HEK293 (cell line): ENCODE data around the gene GPR4.
A peak's percentile ranks its signal among the peaks of the same experiment; 100 is the strongest.

Experiments used
- GLIS1 ChIP-seq: fragments of 450-650 bp; formaldehyde crosslinking; IDR thresholded peaks from 2 replicates; pipeline ENCODE4 v1.5.1; 2016; ENCODE audit warnings: missing biosample characterization, missing genetic modification characterization
- KLF1 ChIP-seq: fragments of 450-650 bp; formaldehyde crosslinking; IDR thresholded peaks from 2 replicates; pipeline ENCODE4 v1.5.1; 2016; ENCODE audit warnings: missing biosample characterization, missing genetic modification characterization
- OSR2 ChIP-seq: fragments of 450-650 bp; formaldehyde crosslinking; IDR thresholded peaks from 2 replicates; pipeline ENCODE4 v1.5.1; 2016; ENCODE audit warnings: missing biosample characterization, missing genetic modification characterization
- TCF7L2 ChIP-seq: IDR thresholded peaks from 2 replicates; pipeline ENCODE4 v1.6.1; 2011; ENCODE audit warnings: low read depth, mild to moderate bottlenecking, inconsistent platforms, low read length, moderate library complexity, borderline replicate concordance
- ZBTB48 ChIP-seq: fragments of 450-650 bp; formaldehyde crosslinking; IDR thresholded peaks from 2 replicates; pipeline ENCODE4 v1.5.1; 2016; ENCODE audit warnings: missing biosample characterization, missing genetic modification characterization
- ZFHX2 ChIP-seq: fragments of 450-650 bp; formaldehyde crosslinking; conservative IDR thresholded peaks from 2 replicates; pipeline ENCODE4 v1.5.1; 2016; ENCODE audit warnings: missing biosample characterization, missing genetic modification characterization
- ZNF138 ChIP-seq: fragments of 450-650 bp; formaldehyde crosslinking; IDR thresholded peaks from 2 replicates; pipeline ENCODE4 v1.5.1; 2016; ENCODE audit warnings: missing biosample characterization, missing genetic modification characterization, borderline replicate concordance
- ZNF175 ChIP-seq: fragments of 450-650 bp; formaldehyde crosslinking; IDR thresholded peaks from 2 replicates; pipeline ENCODE4 v1.5.1; 2016; ENCODE audit warnings: missing biosample characterization, missing genetic modification characterization
- ZNF202 ChIP-seq: fragments of 450-650 bp; formaldehyde crosslinking; IDR thresholded peaks from 2 replicates; pipeline ENCODE4 v1.5.1; 2016; ENCODE audit warnings: missing biosample characterization, missing genetic modification characterization, borderline replicate concordance
- ZNF354C ChIP-seq: fragments of 450-650 bp; formaldehyde crosslinking; IDR thresholded peaks from 2 replicates; pipeline ENCODE4 v1.5.1; 2016; ENCODE audit warnings: missing biosample characterization, missing genetic modification characterization, low read depth, borderline replicate concordance
- ZNF366 ChIP-seq: fragments of 450-650 bp; formaldehyde crosslinking; conservative IDR thresholded peaks from 2 replicates; pipeline ENCODE4 v1.5.1; 2016; ENCODE audit warnings: missing biosample characterization, missing genetic modification characterization
- ZNF404 ChIP-seq: fragments of 450-650 bp; formaldehyde crosslinking; IDR thresholded peaks from 2 replicates; pipeline ENCODE4 v1.5.1; 2017; ENCODE audit warnings: missing biosample characterization, missing genetic modification characterization
- ZNF530 ChIP-seq: fragments of 450-650 bp; formaldehyde crosslinking; IDR thresholded peaks from 2 replicates; pipeline ENCODE4 v1.5.1; 2016; ENCODE audit warnings: low read depth, missing biosample characterization, missing genetic modification characterization
- ZNF670 ChIP-seq: fragments of 450-650 bp; formaldehyde crosslinking; IDR thresholded peaks from 2 replicates; pipeline ENCODE4 v1.5.1; 2016; ENCODE audit warnings: missing biosample characterization, missing genetic modification characterization, low read depth
- ZNF777 ChIP-seq: fragments of 450-650 bp; formaldehyde crosslinking; IDR thresholded peaks from 2 replicates; pipeline ENCODE4 v1.5.1; 2017; ENCODE audit warnings: missing biosample characterization, missing genetic modification characterization, borderline replicate concordance
- ZNF830 ChIP-seq: fragments of 450-650 bp; IDR thresholded peaks from 2 replicates; pipeline ENCODE4 v1.5.0; 2018; ENCODE audit warnings: missing biosample characterization, missing genetic modification characterization, low read depth, mild to moderate bottlenecking, moderate library complexity
- ZNF837 ChIP-seq: fragments of 450-650 bp; formaldehyde crosslinking; IDR thresholded peaks from 2 replicates; pipeline ENCODE4 v1.5.1; 2016; ENCODE audit warnings: missing biosample characterization, missing genetic modification characterization
- TF ChIP-seq, protein P1 (sequence below): fragments of 450-650 bp; formaldehyde crosslinking; IDR thresholded peaks from 2 replicates; pipeline ENCODE4 v1.5.1; 2016; ENCODE audit warnings: missing biosample characterization, missing genetic modification characterization
- TF ChIP-seq, protein P2 (sequence below): fragments of 450-650 bp; formaldehyde crosslinking; IDR thresholded peaks from 2 replicates; pipeline ENCODE4 v1.5.1; 2016; ENCODE audit warnings: missing biosample characterization, missing genetic modification characterization
- TF ChIP-seq, protein P3 (sequence below): fragments of 450-650 bp; formaldehyde crosslinking; optimal IDR thresholded peaks from 2 replicates; pipeline ENCODE3; 2016; ENCODE audit warnings: missing biosample characterization, mild to moderate bottlenecking, missing genetic modification characterization
- TF ChIP-seq, protein P4 (sequence below): IDR thresholded peaks from 2 replicates; pipeline ENCODE4 v1.6.1; 2011; ENCODE audit warnings: mild to moderate bottlenecking, low read depth, low read length, borderline replicate concordance
- TF ChIP-seq, protein P5 (sequence below): fragments of 450-650 bp; formaldehyde crosslinking; IDR thresholded peaks from 2 replicates; pipeline ENCODE4 v1.5.1; 2016; ENCODE audit warnings: missing biosample characterization, missing genetic modification characterization
- TF ChIP-seq, protein P6 (sequence below): fragments of 450-650 bp; formaldehyde crosslinking; IDR thresholded peaks from 2 replicates; pipeline ENCODE4 v1.5.1; 2016; ENCODE audit warnings: missing biosample characterization, missing genetic modification characterization
- TF ChIP-seq, protein P7 (sequence below): fragments of 450-650 bp; formaldehyde crosslinking; IDR thresholded peaks from 2 replicates; pipeline ENCODE4 v1.5.1; 2016; ENCODE audit warnings: missing biosample characterization, missing genetic modification characterization
- TF ChIP-seq, protein P8 (sequence below): fragments of 450-650 bp; formaldehyde crosslinking; IDR thresholded peaks from 2 replicates; pipeline ENCODE4 v1.5.1; 2016; ENCODE audit warnings: missing biosample characterization, missing genetic modification characterization
- TF ChIP-seq, protein P9 (sequence below): fragments of 450-650 bp; formaldehyde crosslinking; IDR thresholded peaks from 2 replicates; pipeline ENCODE4 v1.5.1; 2016; ENCODE audit warnings: missing biosample characterization, missing genetic modification characterization

Gene GPR4

DNA sequence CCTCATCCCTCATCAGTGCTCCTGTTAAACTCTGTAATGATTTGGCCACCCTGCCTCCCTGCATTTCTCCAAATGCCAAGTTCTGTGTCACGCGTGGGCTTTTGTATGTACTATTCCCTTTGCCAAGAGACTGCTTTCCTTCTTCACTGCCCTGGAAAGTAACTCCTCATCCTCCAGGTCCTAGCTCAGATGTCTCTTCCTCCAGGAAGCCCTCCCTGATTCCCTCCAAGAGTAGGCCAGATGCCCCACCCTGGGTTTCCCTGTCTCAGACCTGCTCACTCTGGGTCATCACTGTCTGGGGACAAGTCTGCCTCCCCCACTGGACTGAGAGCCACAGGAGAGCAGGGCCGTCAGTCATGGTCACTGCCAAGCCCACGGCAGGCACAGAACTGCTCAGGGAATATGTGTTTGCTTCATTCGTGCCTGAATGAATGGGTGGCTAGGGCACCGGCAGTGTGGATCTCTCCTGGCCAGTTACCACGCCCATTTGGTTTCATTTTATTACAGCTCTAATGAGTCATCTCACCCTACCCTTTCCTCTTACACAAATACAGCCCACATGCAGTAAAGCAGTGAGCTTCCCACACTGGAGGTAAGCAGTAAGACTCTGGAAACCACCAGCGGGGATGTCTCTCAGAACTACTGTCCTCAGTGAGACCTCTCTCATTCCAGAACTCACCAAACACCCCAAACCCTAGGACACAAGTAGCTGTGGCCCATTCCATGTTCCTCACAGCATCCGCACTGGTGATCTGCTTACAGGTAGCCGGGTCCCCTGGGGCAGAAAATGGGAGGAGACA is 12.1 kb upstream of the GPR4 start (continued):
- TF ChIP-seq KLF1 (tag by site-specific recombination): peak; percentile 76
- TF ChIP-seq OSR2 (tag by site-specific recombination): peak; percentile 64; the same call in 1 of the 2 replicates
- TF ChIP-seq, protein P1, sequence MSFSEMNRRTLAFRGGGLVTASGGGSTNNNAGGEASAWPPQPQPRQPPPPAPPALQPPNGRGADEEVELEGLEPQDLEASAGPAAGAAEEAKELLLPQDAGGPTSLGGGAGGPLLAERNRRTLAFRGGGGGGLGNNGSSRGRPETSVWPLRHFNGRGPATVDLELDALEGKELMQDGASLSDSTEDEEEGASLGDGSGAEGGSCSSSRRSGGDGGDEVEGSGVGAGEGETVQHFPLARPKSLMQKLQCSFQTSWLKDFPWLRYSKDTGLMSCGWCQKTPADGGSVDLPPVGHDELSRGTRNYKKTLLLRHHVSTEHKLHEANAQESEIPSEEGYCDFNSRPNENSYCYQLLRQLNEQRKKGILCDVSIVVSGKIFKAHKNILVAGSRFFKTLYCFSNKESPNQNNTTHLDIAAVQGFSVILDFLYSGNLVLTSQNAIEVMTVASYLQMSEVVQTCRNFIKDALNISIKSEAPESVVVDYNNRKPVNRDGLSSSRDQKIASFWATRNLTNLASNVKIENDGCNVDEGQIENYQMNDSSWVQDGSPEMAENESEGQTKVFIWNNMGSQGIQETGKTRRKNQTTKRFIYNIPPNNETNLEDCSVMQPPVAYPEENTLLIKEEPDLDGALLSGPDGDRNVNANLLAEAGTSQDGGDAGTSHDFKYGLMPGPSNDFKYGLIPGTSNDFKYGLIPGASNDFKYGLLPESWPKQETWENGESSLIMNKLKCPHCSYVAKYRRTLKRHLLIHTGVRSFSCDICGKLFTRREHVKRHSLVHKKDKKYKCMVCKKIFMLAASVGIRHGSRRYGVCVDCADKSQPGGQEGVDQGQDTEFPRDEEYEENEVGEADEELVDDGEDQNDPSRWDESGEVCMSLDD (tag by site-specific recombination): no peak
- TF ChIP-seq, protein P2, sequence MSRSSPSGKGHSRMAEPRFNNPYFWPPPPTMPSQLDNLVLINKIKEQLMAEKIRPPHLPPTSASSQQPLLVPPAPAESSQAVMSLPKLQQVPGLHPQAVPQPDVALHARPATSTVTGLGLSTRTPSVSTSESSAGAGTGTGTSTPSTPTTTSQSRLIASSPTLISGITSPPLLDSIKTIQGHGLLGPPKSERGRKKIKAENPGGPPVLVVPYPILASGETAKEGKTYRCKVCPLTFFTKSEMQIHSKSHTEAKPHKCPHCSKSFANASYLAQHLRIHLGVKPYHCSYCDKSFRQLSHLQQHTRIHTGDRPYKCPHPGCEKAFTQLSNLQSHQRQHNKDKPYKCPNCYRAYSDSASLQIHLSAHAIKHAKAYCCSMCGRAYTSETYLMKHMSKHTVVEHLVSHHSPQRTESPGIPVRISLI (tag by site-specific recombination): no peak
- TF ChIP-seq, protein P3, sequence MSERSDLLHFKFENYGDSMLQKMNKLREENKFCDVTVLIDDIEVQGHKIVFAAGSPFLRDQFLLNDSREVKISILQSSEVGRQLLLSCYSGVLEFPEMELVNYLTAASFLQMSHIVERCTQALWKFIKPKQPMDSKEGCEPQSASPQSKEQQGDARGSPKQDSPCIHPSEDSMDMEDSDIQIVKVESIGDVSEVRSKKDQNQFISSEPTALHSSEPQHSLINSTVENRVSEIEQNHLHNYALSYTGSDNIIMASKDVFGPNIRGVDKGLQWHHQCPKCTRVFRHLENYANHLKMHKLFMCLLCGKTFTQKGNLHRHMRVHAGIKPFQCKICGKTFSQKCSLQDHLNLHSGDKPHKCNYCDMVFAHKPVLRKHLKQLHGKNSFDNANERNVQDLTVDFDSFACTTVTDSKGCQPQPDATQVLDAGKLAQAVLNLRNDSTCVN (tag by site-specific recombination): no peak
- no peak for TF ChIP-seq ZNF202 (tag by site-specific recombination)
- no peak for TF ChIP-seq ZNF777 (tag by site-specific recombination)
- TF ChIP-seq, protein P4, sequence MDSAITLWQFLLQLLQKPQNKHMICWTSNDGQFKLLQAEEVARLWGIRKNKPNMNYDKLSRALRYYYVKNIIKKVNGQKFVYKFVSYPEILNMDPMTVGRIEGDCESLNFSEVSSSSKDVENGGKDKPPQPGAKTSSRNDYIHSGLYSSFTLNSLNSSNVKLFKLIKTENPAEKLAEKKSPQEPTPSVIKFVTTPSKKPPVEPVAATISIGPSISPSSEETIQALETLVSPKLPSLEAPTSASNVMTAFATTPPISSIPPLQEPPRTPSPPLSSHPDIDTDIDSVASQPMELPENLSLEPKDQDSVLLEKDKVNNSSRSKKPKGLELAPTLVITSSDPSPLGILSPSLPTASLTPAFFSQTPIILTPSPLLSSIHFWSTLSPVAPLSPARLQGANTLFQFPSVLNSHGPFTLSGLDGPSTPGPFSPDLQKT: no peak
- TF ChIP-seq ZFHX2: peak; percentile 89
- no peak for TF ChIP-seq ZNF830 (tag by site-specific recombination)
- peak; percentile 67 for TF ChIP-seq ZBTB48
- TF ChIP-seq ZNF354C: no peak
- no peak for TF ChIP-seq ZNF670 (tag by site-specific recombination)
- no peak for TF ChIP-seq ZNF404
- TF ChIP-seq, protein P5, sequence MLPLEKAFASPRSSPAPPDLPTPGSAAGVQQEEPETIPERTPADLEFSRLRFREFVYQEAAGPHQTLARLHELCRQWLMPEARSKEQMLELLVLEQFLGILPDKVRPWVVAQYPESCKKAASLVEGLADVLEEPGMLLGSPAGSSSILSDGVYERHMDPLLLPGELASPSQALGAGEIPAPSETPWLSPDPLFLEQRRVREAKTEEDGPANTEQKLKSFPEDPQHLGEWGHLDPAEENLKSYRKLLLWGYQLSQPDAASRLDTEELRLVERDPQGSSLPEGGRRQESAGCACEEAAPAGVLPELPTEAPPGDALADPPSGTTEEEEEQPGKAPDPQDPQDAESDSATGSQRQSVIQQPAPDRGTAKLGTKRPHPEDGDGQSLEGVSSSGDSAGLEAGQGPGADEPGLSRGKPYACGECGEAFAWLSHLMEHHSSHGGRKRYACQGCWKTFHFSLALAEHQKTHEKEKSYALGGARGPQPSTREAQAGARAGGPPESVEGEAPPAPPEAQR (tag by site-specific recombination): no peak
- TF ChIP-seq, protein P6, sequence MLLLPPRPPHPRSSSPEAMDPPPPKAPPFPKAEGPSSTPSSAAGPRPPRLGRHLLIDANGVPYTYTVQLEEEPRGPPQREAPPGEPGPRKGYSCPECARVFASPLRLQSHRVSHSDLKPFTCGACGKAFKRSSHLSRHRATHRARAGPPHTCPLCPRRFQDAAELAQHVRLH: no peak
- TF ChIP-seq ZNF138 (tag by site-specific recombination): no peak
- peak; percentile 76 for TF ChIP-seq GLIS1 (tag by site-specific recombination)
- TF ChIP-seq, protein P7, sequence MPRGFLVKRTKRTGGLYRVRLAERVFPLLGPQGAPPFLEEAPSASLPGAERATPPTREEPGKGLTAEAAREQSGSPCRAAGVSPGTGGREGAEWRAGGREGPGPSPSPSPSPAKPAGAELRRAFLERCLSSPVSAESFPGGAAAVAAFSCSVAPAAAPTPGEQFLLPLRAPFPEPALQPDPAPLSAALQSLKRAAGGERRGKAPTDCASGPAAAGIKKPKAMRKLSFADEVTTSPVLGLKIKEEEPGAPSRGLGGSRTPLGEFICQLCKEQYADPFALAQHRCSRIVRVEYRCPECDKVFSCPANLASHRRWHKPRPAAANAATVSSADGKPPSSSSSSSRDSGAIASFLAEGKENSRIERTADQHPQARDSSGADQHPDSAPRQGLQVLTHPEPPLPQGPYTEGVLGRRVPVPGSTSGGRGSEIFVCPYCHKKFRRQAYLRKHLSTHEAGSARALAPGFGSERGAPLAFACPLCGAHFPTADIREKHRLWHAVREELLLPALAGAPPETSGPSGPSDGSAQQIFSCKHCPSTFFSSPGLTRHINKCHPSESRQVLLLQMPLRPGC: no peak
- TF ChIP-seq ZNF366 (tag by site-specific recombination): peak; percentile 78
- no peak for TF ChIP-seq TCF7L2
- TF ChIP-seq, protein P8, sequence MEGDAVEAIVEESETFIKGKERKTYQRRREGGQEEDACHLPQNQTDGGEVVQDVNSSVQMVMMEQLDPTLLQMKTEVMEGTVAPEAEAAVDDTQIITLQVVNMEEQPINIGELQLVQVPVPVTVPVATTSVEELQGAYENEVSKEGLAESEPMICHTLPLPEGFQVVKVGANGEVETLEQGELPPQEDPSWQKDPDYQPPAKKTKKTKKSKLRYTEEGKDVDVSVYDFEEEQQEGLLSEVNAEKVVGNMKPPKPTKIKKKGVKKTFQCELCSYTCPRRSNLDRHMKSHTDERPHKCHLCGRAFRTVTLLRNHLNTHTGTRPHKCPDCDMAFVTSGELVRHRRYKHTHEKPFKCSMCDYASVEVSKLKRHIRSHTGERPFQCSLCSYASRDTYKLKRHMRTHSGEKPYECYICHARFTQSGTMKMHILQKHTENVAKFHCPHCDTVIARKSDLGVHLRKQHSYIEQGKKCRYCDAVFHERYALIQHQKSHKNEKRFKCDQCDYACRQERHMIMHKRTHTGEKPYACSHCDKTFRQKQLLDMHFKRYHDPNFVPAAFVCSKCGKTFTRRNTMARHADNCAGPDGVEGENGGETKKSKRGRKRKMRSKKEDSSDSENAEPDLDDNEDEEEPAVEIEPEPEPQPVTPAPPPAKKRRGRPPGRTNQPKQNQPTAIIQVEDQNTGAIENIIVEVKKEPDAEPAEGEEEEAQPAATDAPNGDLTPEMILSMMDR (tag by site-specific recombination): no peak
- no peak for TF ChIP-seq ZNF837 (tag by site-specific recombination)
- TF ChIP-seq ZNF530 (tag by site-specific recombination): no peak
- TF ChIP-seq, protein P9, sequence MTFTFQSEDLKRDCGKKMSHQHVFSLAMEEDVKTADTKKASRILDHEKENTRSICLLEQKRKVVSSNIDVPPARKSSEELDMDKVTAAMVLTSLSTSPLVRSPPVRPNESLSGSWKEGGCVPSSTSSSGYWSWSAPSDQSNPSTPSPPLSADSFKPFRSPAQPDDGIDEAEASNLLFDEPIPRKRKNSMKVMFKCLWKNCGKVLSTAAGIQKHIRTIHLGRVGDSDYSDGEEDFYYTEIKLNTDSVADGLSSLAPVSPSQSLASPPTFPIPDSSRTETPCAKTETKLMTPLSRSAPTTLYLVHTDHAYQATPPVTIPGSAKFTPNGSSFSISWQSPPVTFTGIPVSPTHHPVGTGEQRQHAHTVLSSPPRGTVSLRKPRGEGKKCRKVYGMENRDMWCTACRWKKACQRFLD (tag by site-specific recombination): no peak
- no peak for TF ChIP-seq ZNF175 (tag by site-specific recombination)
